ENCODE measurements around the gene PNPLA6. TPM values are rescaled to one million over a fixed set of nuclear protein-coding genes. Genes with fewer than 3 reads are reported as not detected.
A peak's percentile ranks its signal among the peaks of the same experiment; 100 is the strongest.

The PNPLA6 gene
- total RNA-seq, 4 donors from 2014 or later, result 54.9 to 111 (median 75.2) TPM

- Histone ChIP-seq H3K27ac (no peak overlapping the region), H3K9me3 (no peaks in the 10 kb centered on the region), H3K4me3 (no peak overlapping the region), H3K27me3 (no peaks in the 10 kb centered on the region), H3K36me3 (peaks cover 0 to 73% of the 10 kb centered on the region in 2 donors), H3K4me1 (peaks cover 0 to 10% (median 0%) of the 10 kb centered on the region in 3 donors)
- TF ChIP-seq CTCF (IDR thresholded peaks at IDR 0.05), result no peak
- no peak for TF ChIP-seq POLR2A (IDR thresholded peaks at IDR 0.05)
- no peak for TF ChIP-seq EP300 (IDR thresholded peaks at IDR 0.05)
- no peak for TF ChIP-seq POLR2AphosphoS5 (IDR thresholded peaks at IDR 0.05)
- WGBS, 2 donors (ENCODE audit: low coverage in 1 of 2), result 80% methylated on average over 1 of the region's 33 CpGs; no CpG with 5 or more reads in 1 of the 2 donors
- ATAC-seq, result no peak
Observed at GRCh38 chr19:7529610-7530490, 5.7 kb upstream of the PNPLA6 start.

- TF ChIP-seq CTCF (IDR thresholded peaks at IDR 0.05), result no peak
- TF ChIP-seq POLR2AphosphoS5 (IDR thresholded peaks at IDR 0.05), result no peak
- no peak for TF ChIP-seq POLR2A (IDR thresholded peaks at IDR 0.05)
- TF ChIP-seq EP300 (IDR thresholded peaks at IDR 0.05), result no peak
- 25 to 34% methylated on average over 13 to 14 of the region's 30 CpGs for WGBS, 2 donors (ENCODE audit: low coverage in 1 of 2)
- H3K27ac ChIP-seq, result peak overlapping the region; percentile 82 to 99 (median 91)
- peaks cover 0 to 28% (median 5%) of the 10 kb centered on the region in 3 donors for H3K4me1 ChIP-seq
- peak; percentile 21 for ATAC-seq
- H3K27me3 ChIP-seq, result no peaks in the 10 kb centered on the region
- H3K36me3 ChIP-seq, result peaks cover 0 to 54% of the 10 kb centered on the region in 2 donors
- peak overlapping the region; percentile 60 to 70 for H3K4me3 ChIP-seq
- no peaks in the 10 kb centered on the region for H3K9me3 ChIP-seq
Observed at GRCh38 chr19:7533281-7533885, 2.1 kb upstream of the PNPLA6 start.

GRCh38 chr19:7533925-7534480 is 1.5 kb upstream of the PNPLA6 start:
- Histone ChIP-seq H3K27ac (peak overlapping the region; percentile 82 to 99 (median 91)), H3K4me3 (peak overlapping the region; percentile 60 to 70), H3K4me1 (peaks cover 0 to 28% (median 5%) of the 10 kb centered on the region in 3 donors), H3K36me3 (peaks cover 0 to 54% of the 10 kb centered on the region in 2 donors), H3K27me3 (no peaks in the 10 kb centered on the region), H3K9me3 (no peaks in the 10 kb centered on the region)
- 0 to 3% methylated on average over 9 to 25 of the region's 41 CpGs for WGBS, 2 donors (ENCODE audit: low coverage in 1 of 2)
- peak; percentile 84 for ATAC-seq
- TF ChIP-seq CTCF (IDR thresholded peaks at IDR 0.05) (no peak), POLR2A (IDR thresholded peaks at IDR 0.05) (peak; percentile 46 to 48), POLR2AphosphoS5 (IDR thresholded peaks at IDR 0.05) (peak; percentile 94), EP300 (IDR thresholded peaks at IDR 0.05) (no peak)

GRCh38 chr19:7534531-7535046 is 928 bp upstream of the PNPLA6 start:
- no peaks in the 10 kb centered on the region for H3K27me3 ChIP-seq
- H3K9me3 ChIP-seq, result no peaks in the 10 kb centered on the region
- peaks cover 0 to 28% (median 5%) of the 10 kb centered on the region in 3 donors for H3K4me1 ChIP-seq
- peak; percentile 63 for ATAC-seq
- peaks cover 0 to 54% of the 10 kb centered on the region in 2 donors for H3K36me3 ChIP-seq
- WGBS, 2 donors (ENCODE audit: low coverage in 1 of 2), result 0% methylated on average over 3 to 9 of the region's 27 CpGs
- TF ChIP-seq POLR2A (IDR thresholded peaks at IDR 0.05), result no peak
- peak in 1 of 4 experiments; percentile 23 for TF ChIP-seq CTCF (IDR thresholded peaks at IDR 0.05)
- H3K4me3 ChIP-seq, result peak overlapping the region; percentile 60 to 70
- H3K27ac ChIP-seq, result peak overlapping the region; percentile 82 to 99 (median 91)
